Left kidney (tissue), 2 donors: ENCODE measurements around the gene PNPLA2. TPM values are rescaled to one million over a fixed set of nuclear protein-coding genes. Genes with fewer than 3 reads are reported as not detected.

Experiments
- DNase-seq: peaks from one replicate; pipeline ENCODE4 v3.0.0-alpha.2; 2013
- polyA plus RNA-seq: library from polyadenylated mRNA; unstranded; fragments of 120-200 nt; gene quantifications from one replicate; pipeline ENCODE4 v1.2.1, GENCODE V29; 2013; ENCODE audit not compliant: insufficient read length

The PNPLA2 gene
- polyA plus RNA-seq, 1 donor, result 40.9 TPM

DNA sequence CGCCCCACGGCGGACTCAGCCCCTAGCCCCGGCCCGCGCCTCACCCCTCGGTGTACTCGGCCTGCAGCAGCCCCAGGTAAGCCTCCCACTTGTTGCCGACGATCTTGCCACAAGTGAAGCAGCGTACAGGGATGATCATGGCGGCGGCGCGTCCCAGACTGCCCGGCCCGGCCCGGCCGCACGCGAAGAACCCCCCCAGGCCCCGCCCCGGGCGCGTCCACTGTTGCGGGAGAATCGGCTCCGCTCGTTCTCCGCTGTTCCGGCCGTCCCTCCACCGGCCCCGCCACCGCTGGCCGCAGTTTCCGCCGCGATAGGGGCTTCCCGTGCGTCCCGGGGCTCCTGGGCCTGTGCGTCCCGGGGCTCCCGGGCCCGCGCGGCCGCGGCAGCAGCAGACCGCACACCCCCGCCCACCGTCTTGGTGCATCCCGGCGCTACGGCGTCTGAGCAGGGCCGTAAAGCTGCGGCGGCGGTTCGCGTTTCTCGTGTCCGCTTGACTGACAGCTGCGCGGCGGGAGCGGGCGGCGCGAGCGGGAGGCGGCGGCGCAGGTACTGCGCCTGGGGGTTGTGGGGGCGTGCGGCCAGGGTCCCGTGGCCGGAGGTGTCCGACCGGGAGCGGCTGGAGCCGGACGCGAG lies 23.8 kb downstream of the PNPLA2 start, which contains the start of the genes POLR2L and TSPAN4:
TSS of gene POLR2L (minus strand) at position 160 of the 633 bp plus-strand sequence. CDS start at position 139, 21 bp downstream.
TSS of gene TSPAN4 (plus strand) at position 483 of the 633 bp plus-strand sequence. CDS start 7,453 bp downstream, outside the sequence.
- DNase-seq, result peak; percentile 87

DNA sequence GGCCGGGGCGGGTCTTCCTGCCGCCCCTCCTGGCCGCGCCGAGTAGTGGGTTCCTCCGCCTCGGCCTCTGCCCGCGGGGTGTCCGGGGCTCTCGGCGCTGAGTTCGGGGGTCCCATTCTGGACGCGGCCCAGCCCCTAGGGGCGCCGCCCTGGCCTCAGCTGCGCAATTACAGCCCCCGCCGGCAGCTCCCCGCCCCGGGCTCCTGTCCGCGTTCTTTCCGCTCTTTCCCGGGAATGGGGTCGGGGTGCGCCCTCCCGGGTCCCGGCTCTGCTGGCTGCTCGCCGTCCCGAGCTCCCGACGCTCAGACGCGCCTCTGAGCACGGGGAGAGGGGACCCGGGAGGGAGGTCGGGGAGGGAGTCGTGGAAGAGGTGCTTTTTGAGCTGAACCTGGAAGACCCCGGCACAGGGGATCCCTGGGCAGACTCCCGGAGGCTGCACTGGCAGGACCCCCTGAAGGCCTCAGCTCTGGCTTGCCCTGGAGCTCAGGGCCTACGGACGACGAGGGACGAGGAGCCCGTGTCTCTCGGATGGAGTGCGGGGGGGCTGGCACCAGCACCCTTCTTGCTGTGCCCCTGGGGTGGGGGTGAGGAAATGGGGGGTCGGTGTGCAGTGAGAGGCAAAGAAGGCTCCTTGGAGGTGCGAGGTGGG lies 24.5 kb downstream of the PNPLA2 start:
- no peak for DNase-seq

DNA sequence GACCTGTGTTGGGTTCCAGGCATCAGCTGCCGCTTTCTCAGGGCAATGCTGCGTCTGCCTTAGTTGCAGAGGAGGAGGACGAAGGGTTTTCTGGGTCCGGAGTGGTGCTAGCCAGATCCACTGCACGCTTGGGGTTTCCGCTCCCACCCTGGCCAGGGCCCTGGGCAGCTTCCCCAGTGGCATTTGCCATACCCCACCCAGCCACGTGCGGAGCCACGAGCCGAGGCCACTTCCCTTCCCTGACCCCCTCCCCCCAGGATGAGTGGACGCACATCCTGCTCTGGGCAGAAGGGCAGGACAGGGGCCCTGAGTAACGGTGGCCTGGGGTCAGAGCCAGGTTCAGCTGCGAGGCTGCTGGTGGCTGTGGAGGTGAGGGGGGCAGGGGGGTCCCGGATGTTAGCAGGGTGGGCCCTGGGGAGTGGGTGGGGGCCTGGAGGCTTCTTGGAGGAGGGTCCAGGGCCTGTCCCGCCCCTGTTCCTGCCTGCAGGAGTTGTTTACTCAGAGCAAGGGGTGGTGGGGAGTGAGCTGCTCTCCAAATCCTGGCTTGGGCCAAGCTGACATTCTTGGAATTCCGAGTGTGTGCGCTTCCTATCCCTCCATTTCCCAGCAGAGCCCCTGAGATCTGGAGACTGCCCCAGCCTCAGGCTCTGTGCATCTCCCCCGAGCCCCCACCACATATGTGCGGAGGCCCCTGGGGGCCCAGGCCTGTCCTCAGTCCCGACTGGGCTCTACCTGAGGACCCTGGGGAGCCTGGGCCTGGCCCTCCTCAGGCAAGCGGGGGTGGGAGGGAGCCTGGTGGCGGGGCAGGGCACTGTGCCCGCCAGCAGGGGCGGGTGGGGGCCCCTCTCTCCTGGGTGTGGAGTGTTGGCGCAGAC lies 25.3 kb downstream of the PNPLA2 start:
- peak; percentile 70 for DNase-seq

DNA sequence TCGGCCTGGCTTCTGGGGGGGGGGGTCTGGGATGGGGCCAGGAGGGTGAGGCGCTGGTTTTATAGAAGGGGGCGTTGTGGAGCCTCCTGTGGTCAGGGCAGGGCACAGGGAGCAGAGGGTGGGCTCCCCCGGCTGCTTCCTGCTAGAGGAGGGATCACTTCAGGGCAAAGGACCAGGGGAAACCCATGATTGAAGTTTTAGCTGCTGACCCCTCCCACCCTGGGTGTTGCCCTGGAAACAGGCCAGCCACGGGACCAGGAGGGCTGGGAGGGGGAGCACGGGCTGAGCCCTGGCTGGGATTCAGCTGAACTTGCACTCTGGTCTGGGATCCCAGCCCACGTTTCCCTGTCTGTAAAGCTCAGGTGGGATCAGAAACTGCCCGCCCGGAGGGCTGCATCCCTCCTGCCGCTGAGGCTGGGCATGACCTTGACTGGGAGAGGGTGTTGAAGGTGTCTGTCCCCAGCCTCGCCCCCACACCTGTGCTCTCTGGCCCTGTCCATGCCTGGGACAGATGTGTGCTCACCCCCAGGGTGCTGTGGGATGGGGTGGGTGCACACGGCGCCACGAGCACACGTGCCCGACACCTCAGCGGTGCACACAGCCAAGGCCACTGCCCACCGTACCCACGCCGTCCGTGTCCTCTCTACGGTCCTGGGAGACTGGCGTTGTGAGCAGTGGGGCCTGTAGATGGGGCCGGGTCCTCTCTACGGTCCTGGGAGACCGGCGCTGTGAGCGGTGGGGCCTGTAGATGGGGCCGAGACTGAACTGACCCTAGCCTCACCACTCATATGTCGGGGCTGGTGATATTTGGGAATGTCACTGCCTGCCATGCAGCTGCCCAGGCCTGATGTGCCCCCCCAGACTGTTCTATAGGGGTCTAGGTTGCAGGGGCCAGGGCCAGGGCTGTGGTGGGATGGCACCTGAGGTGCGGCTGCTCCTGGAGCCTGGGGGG lies 26.3 kb downstream of the PNPLA2 start:
- DNase-seq, result peak; percentile 85

DNA sequence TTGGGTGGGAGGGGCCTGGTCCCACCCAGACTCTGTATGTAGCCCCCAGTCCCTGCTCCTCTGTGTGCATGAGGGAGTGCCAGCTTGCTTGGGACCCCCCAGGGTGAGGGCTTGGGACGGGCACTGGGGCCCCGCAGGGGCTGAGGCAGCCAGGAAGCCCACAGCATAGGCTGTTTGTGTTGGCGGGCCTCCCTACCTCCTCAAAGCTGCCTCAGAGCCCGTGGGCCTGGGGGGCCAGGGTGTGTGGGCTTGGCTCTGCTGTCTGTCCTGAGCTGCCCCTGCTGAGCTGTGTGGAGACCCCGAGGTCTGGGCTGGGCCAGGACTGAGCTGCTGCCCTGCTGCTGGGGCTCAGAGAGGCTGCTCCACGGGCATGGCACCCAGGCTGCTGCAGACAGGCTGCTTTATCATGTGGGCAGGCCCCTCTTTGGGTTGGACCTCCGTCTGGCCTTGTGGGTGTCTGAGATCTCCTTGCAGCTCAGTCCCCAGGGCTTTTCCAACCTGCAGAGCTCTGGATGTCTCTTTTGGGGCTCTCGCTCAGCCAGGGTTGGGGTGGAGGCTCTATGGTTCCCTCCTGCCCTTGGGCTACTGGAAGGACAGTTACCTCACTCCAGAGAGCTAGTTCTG lies 27.3 kb downstream of the PNPLA2 start:
- DNase-seq, result no peak

DNA sequence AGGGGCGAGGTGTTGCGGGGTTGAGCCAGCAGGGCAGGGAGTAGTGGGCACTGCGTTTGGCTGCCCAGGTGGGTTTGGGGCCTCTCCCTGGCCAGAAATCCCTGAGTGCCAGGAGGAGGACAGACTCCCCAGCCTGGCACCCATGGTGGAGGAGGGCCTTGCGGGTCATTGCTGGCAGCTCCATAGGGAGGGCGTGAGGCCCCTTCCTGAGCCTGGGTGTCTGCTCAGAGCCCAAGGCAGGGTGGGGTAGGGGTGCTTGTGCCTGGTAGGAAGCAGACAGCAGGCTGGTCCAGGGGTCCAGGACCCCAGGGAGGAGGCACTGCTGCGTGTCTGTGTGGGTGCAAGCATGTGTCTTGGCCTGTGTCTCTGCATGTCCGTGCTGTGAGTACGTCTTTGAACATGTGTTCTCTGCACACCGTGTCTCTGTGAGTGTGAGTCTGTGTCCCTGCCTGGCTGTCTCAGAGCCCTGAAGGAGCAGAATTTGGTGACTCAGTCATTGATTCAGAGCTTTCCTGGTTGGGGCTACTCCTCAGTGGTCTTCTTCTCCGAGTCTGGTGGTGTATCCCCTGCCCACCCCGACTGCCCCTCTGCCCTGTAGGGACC lies 27.9 kb downstream of the PNPLA2 start:
- DNase-seq, result no peak

DNA sequence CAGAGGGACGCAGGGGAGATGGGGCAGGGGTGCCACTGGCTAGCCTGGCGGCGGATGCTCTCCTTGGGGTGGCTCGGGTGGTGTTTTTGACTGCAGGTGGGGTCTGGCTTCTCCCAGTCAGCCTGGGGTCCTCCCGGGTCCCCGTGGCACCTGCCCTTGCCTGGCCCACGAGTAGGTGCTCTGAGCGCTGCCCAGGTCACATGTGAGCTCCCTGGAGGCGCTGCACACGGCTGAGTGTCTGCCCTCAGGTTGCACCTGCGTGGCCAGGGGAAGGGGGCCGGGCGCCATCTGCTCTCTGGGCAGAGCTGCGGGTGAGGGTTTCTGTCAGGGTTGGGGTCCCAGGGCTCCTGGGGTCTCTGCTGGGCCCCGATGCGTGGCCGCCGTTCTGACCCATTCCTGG lies 29.2 kb downstream of the PNPLA2 start:
- no peak for DNase-seq

DNA sequence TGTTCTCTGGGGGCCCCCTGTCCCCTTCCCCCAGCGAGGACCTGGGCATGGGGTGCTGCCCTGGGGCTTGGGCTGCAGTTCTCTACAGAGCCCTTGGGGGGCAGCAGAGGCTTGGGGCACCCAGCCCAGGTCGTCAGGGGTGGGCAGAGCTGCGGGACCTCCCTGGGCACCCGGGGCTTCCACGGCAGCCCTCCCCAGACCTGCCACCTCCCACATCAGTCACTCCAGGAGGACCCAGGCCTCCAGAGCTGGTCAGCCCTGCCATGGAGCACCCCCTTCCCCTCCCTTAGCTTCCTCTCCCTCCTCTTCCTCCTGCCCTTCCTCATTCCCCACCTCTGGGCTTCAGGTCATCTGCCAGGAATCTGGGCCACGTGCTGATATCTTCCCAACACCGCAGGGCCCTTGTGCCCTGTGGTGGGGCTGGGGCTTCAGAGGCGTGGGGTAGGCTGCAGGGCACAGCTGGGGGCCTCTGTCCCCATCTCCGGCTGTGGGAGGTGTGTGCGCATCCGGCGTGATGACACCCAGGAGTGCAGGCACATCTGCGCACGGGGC lies 29.7 kb downstream of the PNPLA2 start:
- no peak for DNase-seq

DNA sequence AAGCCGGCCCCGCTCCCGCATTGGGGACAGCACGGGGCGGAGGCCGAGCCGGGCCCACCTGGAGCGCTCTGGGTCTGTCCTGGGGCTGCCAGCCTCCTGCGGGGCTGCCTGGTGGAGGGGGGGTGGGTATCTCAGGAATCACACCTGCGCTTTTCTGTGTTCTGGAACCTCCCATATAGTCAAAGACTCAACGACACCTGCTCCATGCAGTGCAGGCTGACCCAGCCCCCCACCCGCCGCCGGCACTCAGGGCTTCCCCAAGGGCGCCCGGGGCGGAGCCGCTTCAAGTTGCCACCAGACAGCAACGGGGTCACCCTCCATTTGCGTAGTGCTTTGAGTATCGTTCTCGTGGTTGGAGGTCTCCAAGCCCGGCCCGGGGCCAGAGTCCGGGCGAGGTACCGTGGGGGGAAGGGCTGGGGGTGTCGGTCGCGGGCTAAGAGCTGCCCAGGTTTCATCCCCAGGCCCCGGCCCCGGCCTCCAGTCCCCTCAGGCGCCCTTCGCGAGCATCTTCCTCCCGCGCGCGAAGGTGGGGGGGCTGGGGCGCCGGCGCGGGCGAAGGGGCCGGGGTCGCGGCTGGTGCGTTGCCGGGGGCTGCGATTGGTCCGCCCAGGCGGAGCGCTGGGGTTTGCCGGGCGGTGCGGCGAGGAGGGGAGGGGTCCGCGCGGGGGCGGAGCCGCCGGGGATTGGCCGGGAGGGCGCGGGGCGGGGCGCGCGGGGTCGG lies 30.6 kb downstream of the PNPLA2 start:
- DNase-seq, result no peak

DNA sequence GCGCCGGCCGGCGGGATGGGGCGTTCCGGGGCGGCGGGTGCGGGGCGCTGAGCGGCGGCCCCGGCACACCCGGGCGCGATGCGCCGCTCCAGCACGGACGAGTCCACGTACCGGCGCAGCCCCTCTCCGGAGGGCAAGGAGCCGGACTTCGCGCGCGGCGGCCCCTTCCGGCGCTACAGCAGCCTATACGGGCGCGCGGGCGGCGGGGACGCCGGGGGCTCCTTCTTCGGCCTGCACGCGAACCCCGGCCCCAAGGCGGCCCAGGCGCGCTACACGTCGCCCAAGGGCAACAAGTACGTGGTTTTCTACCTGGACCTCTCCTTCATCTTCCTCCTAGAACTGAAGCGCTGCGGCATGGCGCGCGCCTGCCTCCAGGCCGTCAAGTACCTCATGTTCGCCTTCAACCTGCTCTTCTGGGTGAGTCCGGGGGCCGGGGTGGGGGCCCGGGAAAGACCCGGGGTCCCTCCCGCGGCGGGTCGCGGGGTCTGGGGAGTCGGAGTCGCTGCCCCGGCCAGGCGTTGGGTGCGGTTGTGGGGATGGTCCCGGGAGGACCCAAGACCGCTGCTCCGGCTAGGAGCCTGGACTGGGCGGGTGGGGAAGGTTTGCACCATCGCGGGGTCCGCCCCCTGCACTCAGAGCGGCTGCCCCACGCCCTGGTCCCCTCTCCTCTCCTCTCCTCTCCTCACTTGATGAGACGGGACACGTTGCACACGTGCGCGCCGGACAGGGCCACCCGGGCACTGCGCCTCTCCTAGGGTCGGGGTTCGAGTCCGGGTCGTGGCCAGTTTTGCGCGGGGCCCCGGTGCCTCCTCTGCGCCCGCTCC lies 31.4 kb downstream of the PNPLA2 start:
- no peak for DNase-seq

DNA sequence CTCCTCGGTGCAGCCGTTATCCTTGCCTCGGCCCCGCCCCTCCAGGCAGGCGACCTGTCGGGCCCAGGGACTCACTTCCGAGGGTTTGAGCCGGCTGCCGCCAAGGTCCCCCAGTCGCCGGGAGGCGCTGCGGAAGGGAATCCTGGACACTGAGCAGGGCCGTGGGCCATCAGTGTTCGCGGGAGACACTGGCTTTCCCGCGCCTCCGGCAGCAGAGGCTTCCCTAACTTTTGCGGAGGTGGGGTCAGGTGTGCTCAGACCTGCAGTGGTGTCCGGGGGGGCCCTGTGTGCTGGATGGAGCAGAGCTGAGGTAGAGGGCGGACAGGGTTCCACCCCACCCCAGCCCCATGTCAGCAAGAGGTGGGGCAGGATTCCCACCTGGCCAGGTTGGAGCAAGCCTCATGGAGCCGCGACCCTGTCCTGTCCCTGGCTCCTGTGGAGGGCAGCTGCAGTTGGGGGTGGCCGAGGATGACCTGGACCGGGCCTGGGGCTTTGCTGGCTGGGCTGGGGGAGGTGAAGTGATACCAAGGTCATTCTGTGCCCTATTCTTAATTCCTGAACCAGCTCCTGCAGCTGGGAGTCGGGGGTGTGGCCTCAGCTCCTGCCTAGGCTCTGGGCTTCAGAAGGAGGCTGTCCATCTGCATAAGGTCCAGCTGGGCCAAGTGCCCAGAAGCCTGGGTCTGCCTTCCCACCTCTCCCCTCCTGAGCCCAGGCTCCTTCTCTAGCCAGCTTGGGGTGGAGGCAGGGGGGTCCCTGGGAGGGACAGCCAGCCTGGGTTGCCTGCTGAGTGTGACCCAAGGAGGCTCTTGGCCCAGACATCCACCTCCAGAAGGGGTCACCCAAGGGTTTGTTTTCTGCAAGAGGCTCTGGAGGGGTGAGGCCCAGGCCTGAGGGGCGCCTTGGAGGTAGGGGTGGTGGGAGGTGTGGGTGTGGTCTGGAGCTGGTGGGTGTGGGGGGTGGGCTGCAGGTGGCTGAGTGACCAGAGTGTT lies 32.4 kb downstream of the PNPLA2 start:
- no peak for DNase-seq

DNA sequence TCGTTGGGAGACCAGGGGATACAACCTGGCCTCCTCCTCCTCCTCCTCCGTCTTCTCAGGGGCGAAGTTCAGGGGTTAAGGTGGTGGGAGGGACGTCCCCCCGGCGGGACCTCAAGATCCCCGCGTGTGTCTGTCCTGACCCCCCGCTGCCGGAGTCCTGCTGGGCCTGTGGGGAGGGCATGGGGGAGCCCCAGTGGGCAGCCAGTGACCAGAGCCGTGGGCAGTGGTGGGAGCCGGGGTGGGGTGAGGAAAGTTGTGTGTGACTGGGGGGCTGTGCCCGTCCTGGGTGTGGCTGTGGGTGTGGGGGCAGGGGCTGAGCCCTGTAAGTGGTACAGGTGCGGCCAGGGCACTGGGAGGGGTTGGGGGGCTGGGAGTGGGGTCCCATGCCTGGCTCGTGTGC lies 34.0 kb downstream of the PNPLA2 start:
- DNase-seq, result no peak

DNA sequence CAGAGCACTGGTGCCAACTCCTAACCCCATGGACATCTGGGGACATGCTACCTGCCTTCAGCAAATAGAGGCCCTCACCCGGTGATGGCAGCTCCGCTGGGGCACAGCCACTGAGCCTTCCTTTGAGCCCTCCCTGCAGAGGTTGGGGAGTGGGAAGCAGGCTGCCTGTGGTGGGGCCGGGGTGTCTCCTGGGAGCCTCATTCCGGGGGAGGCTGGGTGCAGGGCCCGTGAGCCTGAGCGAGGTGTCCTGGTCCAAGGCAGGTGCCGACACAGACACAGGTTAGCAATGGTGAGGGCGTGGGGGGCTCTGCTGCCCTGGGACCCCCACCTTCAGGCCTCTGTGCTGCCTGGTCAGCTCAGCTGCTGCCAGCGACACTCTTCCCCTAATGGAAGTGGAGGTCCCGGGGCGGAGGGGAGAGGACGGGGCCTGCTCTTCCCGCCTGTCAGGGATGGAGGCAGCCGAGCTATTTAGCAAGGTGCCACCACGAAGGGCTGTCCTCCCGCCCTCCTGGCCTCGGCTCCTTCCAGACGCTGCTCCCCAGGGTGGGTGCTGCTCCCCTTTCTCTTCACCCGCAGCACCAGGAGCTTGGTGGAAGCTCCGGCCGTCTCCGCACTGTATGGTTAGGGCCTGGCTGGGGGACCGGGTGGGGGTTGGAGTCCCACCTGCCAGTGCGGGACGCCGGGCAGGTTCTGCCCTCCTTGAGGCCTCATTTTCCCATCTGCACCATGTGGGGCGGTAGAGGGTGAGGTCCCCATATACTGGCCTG lies 35.2 kb downstream of the PNPLA2 start:
- DNase-seq, result no peak

DNA sequence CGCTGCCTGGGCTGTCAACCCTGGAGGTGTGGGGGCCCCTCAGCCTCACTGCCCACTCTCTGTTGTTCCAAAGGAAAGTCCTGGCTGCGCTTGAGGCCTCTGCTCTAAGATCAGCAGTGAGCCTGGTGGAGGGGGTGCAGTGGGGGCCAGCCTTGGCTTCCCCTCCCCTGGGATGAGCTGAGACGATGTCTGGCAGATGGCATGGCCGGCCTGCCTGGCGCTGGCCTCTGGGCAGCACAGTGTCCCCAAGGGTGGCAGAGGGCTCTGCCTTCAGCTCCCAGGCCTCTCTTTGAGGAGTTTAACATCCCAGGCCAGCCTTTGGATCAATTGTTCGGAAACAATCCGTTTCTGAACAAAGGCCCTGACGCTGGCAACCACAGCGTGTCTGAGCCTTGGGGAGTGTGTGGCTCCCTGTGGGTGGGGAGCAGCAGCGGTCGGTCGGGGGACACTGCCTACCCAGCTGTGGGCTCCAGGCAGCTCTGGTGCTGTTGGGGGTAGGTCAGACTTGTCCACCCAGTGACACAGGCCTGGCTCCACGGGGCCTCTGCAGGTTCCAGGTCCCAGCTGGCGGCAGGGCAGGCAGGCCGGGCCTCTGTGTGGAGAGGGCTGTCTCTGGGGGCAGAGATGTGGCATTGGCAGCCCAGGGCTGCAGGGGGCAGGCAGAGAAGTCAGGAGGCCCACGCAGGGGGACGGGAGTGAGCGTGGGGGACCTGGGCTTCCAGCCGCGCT lies 36.1 kb downstream of the PNPLA2 start:
- no peak for DNase-seq

DNA sequence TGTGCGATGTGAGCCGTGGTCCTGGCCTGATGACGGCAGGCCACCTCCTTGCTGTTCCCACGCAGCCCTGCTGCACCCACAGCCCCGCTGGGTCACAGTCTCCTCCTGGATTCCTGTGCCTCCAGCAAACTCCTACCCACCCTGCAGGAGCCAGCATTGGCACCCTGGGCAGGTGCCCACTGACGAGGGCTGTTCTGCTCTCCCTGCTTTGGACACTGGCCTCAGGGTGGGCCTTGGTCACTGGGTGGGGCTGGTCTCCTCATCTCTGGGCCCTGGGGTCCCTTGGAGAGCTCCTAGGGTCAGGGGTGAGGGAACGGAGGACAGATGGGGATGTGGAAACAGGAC lies 36.6 kb downstream of the PNPLA2 start:
- no peak for DNase-seq

DNA sequence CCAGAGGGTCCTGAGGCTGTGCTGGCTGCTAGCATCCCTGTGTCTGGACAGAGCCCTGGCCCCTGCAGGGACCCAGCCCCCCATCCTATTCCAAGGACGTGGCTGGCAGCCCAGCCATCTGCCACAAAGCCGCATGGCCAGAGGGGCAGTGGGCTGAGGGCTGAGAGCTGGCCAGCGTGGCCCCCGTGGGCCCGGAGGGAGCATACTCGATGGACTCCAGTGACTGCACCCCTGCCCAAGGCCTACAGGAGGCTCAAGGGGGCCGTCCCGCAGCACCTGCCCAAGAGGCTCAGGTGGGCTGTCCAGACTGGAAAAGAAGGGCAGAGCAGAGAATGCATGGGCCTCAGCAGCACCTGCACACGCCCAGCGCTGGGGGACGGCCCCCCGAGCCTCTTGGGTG lies 37.1 kb downstream of the PNPLA2 start:
- no peak for DNase-seq
